Muscle of leg (tissue), 11 donors: ENCODE data around the gene C19orf85. TPM values are rescaled to one million over a fixed set of nuclear protein-coding genes. Genes with fewer than 3 reads are reported as not detected.
"Not testable (repeated sequence)": the region's sequence is repeated elsewhere in the genome, so short reads cannot be mapped to it uniquely, and the experiment has no call there.

Source experiments
- DNase-seq: peaks from one replicate; pipeline ENCODE4 v3.0.0; 2013
- H3K27ac ChIP-seq: one replicate; pipeline ENCODE4 v1.5.1; 2013; ENCODE audit warnings: mild to moderate bottlenecking, low read length, control low read depth
- H3K27me3 ChIP-seq: one replicate; pipeline ENCODE4 v1.6.1; 2013; ENCODE audit warnings: low read length; ENCODE audit not compliant: control insufficient read depth, insufficient read depth
- H3K36me3 ChIP-seq: one replicate; pipeline ENCODE4 v1.6.1; 2013; ENCODE audit warnings: low read length; ENCODE audit not compliant: control insufficient read depth, insufficient read depth
- H3K4me1 ChIP-seq: one replicate; pipeline ENCODE4 v1.6.1; 2013; ENCODE audit warnings: low read length; ENCODE audit not compliant: control insufficient read depth, insufficient read depth
- H3K4me3 ChIP-seq: one replicate; pipeline ENCODE4 v1.5.1; 2013; ENCODE audit warnings: low read length, control low read depth
- H3K9me3 ChIP-seq: replicated peaks from 2 replicates; pipeline ENCODE4 v1.6.1; 2013; ENCODE audit warnings: low read depth, low read length; ENCODE audit not compliant: control insufficient read depth
- WGBS: methylation state at CpG from one replicate; pipeline ENCODE4 v1.1.5; 2013; ENCODE audit warnings: missing lambda C conversion rate; ENCODE audit not compliant: insufficient coverage; 5-methylcytosine and 5-hydroxymethylcytosine counted together
- polyA plus RNA-seq, 8 donors: library from polyadenylated mRNA; unstranded; fragments of 120-200 nt; gene quantifications; one replicate each; pipeline versions ENCODE4 v1.2.1 to v1.2.3, GENCODE V29; 2013; ENCODE audit warnings: inconsistent platforms in 1 of 8, low replicate concordance in 1 of 8; ENCODE audit not compliant: insufficient read length in 8 of 8, insufficient read depth in 1 of 8
- total RNA-seq: library from RNA; stranded (reverse); fragments of 120-200 nt; gene quantifications from one replicate; pipeline ENCODE4 v1.2.4, GENCODE V29; 2013

Gene C19orf85
- total and polyA plus RNA-seq, 9 donors, result not detected

DNA sequence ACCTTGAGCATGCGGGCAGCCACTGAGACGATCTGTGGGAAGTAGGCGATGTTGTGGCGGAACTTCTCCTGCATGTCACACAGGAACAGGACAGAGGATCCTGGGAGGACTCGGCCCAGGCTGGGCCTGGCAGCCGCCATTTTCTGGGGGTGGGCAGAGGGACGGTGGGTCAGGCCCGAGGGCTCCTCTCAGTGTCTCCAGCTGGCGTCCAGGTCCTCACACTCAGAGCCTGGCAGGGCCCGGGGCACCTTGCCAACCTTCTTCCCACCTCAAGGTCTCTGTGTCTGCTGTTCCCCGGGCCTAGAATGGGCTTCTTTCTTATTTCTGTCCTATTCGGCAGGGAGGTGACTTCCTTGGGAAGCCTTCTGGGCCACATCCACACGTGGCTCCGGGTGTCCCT is 8.2 kb downstream of the C19orf85 start:
- peaks cover 18% of the 10 kb centered on the region for H3K27me3 ChIP-seq
- H3K4me3 ChIP-seq, result no peak overlapping the region
- DNase-seq, result no peak
- H3K4me1 ChIP-seq, result peaks cover 33% of the 10 kb centered on the region
- peaks cover 15% of the 10 kb centered on the region for H3K36me3 ChIP-seq
- H3K27ac ChIP-seq, result no peak overlapping the region
- no peaks in the 10 kb centered on the region for H3K9me3 ChIP-seq
- 87% methylated on average over 14 of the region's 14 CpGs for WGBS

DNA sequence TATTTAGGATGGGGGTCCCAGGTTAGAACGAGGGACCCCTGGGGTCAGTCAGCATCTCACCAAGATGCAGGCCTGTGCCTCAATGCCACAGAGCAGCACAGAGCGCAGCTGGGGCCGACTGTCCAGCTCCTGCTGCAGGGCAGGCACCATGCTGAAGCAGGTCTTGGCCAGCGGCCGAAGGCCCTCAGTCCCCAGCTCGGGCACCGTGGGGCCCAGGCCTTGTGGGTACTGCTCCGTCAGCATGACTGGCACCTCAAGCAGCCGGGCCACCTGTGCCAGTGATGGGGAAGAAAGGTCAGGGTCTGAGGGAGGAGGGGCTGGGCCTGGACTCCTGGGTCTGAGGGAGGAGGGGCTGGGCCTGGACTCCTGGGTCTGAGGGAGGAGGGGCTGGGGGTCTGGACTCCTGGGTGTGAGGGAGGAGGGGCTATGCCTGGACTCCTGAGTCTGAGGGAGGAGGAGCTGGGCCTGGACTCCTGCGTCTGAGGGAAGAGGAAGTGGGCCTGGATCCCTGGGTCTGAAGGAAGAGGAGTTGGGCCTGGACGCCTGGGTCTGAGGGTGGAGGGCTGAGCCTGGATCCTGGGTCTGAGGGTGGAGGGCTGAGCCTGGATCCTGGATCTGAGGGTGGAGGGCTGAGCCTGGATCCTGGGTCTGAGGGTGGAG is 8.8 kb downstream of the C19orf85 start:
- no peaks in the 10 kb centered on the region for H3K9me3 ChIP-seq
- no peak for DNase-seq
- 94% methylated on average over 11 of the region's 11 CpGs for WGBS

DNA sequence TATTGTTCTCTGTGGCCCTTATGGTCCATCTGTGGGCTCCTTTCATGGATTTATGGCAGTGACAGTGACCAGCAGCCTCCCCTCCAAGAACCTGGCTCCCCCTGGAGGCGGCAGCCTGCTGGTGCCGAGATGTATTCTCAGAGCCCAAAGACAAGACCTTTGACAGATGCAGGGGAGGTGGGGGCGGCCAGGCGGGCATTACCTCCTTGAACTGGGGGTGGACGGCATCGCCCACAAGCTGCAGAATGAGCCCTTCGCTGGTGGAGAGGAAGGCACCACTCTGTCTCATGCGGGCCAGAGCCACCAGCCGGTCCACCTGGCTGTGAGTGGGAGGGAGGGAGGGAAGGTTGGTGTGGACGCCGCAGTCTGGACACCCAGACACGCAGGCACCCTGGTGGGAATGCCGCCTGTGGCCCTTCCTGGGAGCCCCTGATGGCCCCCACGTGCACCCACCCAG is 9.7 kb downstream of the C19orf85 start:
- no peak for DNase-seq
- peaks cover 15% of the 10 kb centered on the region for H3K36me3 ChIP-seq
- WGBS, result 66% methylated on average over 10 of the region's 14 CpGs
- no peak overlapping the region for H3K4me3 ChIP-seq
- H3K27me3 ChIP-seq, result peaks cover 31% of the 10 kb centered on the region
- no peaks in the 10 kb centered on the region for H3K9me3 ChIP-seq
- no peak overlapping the region for H3K27ac ChIP-seq
- peaks cover 21% of the 10 kb centered on the region for H3K4me1 ChIP-seq

More for the DNA sequence above, 8.8 kb downstream of the C19orf85 start:
- no peak overlapping the region for H3K4me3 ChIP-seq
- H3K27ac ChIP-seq, result no peak overlapping the region
- peaks cover 24% of the 10 kb centered on the region for H3K27me3 ChIP-seq
- H3K4me1 ChIP-seq, result peaks cover 26% of the 10 kb centered on the region
- peaks cover 15% of the 10 kb centered on the region for H3K36me3 ChIP-seq

DNA sequence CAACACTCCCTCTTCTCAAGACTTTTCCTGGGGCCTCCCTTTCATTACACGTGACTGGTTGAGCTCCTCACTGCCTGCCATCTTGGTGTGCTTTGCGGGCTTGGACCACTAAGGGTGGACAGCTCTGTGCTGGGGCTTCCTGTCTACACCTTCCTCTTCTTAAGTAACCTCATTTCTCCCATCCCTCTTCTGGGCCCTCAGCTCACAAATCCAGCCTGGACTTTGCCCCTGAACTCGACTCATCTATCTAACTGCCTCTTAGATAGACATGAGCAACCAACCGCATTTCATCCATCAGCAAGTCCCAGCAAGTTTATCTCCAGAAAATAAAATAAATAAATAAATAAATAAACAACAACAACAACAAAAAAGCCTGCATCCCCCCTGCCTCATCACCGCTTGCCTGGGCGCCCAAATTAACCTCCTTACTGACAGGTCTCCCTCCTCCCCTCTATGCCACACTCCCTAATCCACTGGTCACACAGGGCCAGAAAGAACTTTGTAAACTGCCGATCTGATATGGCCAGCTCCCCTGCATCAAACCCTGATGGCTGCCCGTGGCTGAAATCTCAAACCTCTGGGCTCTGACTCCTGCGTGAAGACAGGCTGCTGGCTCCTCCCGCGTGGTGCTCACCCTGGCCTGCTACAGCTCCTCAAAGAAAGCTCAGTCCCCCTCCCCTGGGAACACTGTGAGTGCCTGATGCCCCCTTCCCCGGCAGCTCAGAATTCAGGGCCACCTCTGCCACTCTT is 10.9 kb downstream of the C19orf85 start:
- Histone ChIP-seq H3K27ac (no peak overlapping the region), H3K36me3 (peaks cover 15% of the 10 kb centered on the region), H3K9me3 (no peaks in the 10 kb centered on the region), H3K4me1 (peaks cover 17% of the 10 kb centered on the region), H3K4me3 (no peak overlapping the region), H3K27me3 (peaks cover 41% of the 10 kb centered on the region)
- 83% methylated on average over 11 of the region's 12 CpGs for WGBS
- DNase-seq, result no peak

DNA sequence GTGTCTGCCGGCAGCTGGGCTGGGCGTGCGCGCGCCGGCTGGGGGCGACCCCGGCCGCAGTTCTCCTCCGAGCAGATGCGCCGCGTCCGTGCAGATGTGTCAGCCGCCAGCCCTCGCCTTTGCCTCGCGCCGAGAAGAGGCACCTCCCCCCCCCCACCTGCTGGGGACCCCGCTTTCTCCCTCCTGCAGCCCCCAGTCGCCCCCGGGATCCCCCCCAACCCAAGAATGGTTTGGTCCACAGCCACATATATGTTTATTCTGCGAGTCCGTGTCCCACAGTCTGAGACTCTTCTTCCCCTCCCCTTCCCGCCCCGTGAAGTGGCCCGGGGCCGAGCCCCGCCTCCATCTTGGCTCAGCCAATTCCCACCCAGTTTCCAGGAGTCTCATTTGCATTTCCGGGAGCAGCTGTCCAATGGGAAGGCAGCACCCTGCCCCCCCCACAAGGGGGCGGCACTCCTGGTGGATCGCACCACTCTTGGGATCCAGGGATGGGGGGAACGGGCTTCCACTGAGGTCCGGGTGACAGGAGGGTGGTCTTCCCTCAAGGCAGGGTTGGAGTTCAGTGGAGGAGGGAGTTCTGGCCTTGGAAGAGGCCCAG is 11.7 kb downstream of the C19orf85 start:
- Histone ChIP-seq H3K4me1 (peaks cover 17% of the 10 kb centered on the region), H3K27me3 (peaks cover 45% of the 10 kb centered on the region), H3K4me3 (no peak overlapping the region), H3K9me3 (no peaks in the 10 kb centered on the region), H3K27ac (no peak overlapping the region), H3K36me3 (peaks cover 15% of the 10 kb centered on the region)
- peak; percentile 94 for DNase-seq
- WGBS, result under 1% methylated on average over 20 of the region's 34 CpGs

DNA sequence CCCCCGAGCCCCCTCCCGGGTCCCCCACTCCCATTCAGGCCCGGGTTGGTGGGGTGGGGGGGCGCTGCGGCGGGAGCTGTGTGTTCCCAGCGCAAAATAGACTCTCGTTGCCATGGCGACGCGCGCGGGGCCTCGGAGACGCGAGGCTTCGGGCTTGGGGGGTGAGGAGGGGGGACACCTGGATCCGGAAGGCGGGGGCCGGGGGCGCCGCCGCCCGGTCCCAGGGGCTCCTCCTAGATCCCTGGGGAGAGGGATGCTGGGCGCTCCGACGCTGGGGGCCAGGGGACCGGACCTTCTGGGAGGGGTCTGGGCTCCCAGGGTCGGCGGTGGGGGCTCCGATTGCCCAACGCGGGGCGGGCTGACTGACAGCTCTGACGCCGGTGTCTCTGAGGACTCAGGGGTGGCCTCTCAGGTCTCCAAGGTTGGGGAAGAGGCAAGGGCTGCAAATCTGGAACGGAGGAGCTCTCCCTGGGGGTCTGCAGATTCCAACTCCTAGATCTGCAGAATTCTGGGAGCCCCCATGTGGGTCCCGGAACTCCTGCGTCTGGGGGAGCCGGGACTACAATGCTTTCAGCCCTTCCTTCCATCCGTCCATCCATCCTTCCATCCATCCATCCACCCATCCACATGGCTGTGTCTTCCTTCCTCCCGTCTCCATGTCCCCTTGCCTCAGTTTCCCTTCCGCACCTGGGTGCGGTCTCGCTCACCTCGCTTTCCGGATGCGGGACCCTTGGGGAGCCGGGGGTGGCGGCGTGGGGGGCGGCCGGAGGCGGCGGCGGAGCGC is 12.4 kb downstream of the C19orf85 start:
- H3K27me3 ChIP-seq, result peaks cover 52% of the 10 kb centered on the region
- DNase-seq, result peak; percentile 54
- under 1% methylated on average over 40 of the region's 57 CpGs for WGBS
- H3K36me3 ChIP-seq, result peaks cover 15% of the 10 kb centered on the region
- peak overlapping the region; percentile 15 for H3K4me3 ChIP-seq
- H3K9me3 ChIP-seq, result no peaks in the 10 kb centered on the region
- H3K27ac ChIP-seq, result no peak overlapping the region
- peaks cover 17% of the 10 kb centered on the region for H3K4me1 ChIP-seq

DNA sequence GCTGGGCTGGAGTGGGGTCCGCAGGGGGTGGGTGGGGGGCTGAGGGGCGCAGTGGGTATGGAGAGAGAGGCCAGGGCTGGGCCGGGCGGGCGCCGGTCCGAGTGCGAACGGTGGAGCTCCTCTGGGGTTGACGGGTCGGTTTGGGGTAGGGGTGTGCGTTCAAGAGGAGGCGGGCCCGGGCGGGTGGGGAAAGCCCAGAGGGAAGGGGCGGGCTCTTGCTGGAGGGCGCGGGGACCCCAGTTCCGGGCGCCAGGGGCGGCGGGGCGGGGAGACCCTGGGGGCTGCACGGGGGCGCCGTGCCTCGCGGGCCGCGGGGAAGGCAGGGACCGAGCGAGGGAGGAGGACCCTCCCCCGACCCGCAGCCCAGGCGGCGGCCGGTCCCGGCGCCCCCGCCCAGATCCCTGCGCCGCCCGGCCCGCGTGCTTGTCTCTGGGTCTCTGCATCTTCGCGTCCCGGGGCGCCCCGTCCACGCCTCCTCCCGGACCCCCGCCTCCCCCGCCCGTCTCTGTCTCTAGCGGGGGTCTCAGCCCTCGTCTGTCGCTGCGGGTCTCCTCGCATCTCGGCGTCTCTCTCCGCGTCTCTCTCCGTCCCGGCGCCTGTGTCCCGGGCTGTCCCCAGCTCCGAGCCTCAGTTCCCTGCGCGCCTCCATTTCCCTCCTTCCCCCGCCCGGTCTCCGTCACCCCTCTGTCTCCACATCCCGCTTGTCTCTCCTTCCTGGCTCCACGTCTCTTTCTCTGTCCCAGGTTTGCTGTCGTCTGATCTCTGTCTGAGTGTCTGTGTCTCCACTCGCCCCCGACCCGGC is 13.2 kb downstream of the C19orf85 start:
- Histone ChIP-seq H3K27me3 (peaks cover 60% of the 10 kb centered on the region), H3K27ac (no peak overlapping the region), H3K36me3 (peaks cover 14% of the 10 kb centered on the region), H3K4me1 (peaks cover 17% of the 10 kb centered on the region), H3K9me3 (no peaks in the 10 kb centered on the region), H3K4me3 (no peak overlapping the region)
- DNase-seq, result no peak
- WGBS, result 0% methylated on average over 67 of the region's 80 CpGs

DNA sequence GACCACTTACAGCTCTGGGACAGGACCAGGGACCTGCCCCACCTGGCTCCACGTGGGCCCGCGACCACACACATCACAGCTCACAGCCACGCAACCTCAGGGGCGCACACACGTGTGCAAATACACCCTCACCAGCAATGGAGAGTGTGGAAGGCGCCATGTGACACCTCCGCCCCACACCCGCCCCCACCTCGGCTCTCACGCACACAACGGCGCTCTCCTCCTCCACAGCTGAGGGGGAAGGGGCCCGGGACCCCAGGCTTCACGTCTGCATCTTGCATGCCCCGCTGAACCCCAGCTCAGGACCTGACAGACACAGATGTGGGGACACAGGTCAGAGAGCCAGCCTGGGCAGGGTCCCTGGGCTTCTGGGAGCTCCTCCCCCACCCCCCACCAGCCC is 15.1 kb downstream of the C19orf85 start:
- Histone ChIP-seq H3K27me3 (peaks cover 74% of the 10 kb centered on the region), H3K27ac (no peak overlapping the region), H3K36me3 (peaks cover 2% of the 10 kb centered on the region), H3K4me1 (peaks cover 17% of the 10 kb centered on the region), H3K9me3 (no peaks in the 10 kb centered on the region), H3K4me3 (no peak overlapping the region)
- no peak for DNase-seq
- WGBS, result 28% methylated on average over 15 of the region's 16 CpGs

DNA sequence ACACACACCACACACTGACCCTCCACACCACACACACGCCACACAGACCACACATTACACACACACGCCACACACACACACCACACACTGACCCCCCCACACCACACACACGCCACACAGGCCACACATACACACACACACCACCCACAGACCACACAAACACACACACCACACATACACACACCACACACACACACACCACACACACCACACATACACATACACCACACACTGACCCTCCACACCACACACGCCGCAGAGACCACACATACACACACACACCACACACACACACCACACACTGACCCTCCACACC is 16.4 kb downstream of the C19orf85 start:
- DNase-seq, H3K36me3 ChIP-seq, H3K27ac ChIP-seq, H3K9me3 ChIP-seq, H3K4me3 ChIP-seq: not testable (repeated sequence)
- peaks cover 17% of the 10 kb centered on the region for H3K4me1 ChIP-seq
- WGBS, result 79% methylated on average over 4 of the region's 5 CpGs
- peaks cover 87% of the 10 kb centered on the region for H3K27me3 ChIP-seq
